ENCODE results near the gene STK4.

The STK4 gene

GRCh38 chr20:44950368-44950767 is 15.9 kb upstream of the STK4 start:
- TF ChIP-seq PAX5 (IDR thresholded peaks at IDR 0.05; ENCODE audit: insufficient read depth, low read length, severe bottlenecking) (no peak), TAF1 (IDR thresholded peaks at IDR 0.05; ENCODE audit: low read depth, low read length) (no peak), POLR2AphosphoS5 (IDR thresholded peaks at IDR 0.05; ENCODE audit: low read depth, low read length) (no peak), POLR2A (IDR thresholded peaks at IDR 0.05; ENCODE audit: low read depth, low read length) (no peak), POU2F2 (IDR thresholded peaks at IDR 0.05; ENCODE audit: low read depth, low read length) (no peak), SPI1 (IDR thresholded peaks at IDR 0.05; ENCODE audit: low read depth, low read length) (no peak)
- FAIRE-seq (no peak), DNase-seq (ENCODE audit: insufficient read length, low spot score) (no peak)

- FAIRE-seq, result no peak
Observed at GRCh38 chr20:44952731-44953130, 13.6 kb upstream of the STK4 start.

GRCh38 chr20:44954211-44954610 is 12.1 kb upstream of the STK4 start:
- TF ChIP-seq PAX5 (IDR thresholded peaks at IDR 0.05; ENCODE audit: insufficient read depth, low read length, severe bottlenecking), result no peak
- no peak for TF ChIP-seq POU2F2 (IDR thresholded peaks at IDR 0.05; ENCODE audit: low read depth, low read length)
- no peak for TF ChIP-seq POLR2A (IDR thresholded peaks at IDR 0.05; ENCODE audit: low read depth, low read length)
- TF ChIP-seq SPI1 (IDR thresholded peaks at IDR 0.05; ENCODE audit: low read depth, low read length), result no peak
- TF ChIP-seq TAF1 (IDR thresholded peaks at IDR 0.05; ENCODE audit: low read depth, low read length), result no peak
- DNase-seq (ENCODE audit: insufficient read length, low spot score) (no peak), FAIRE-seq (no peak)

More at GRCh38 chr20:44952731-44953130, 13.6 kb upstream of the STK4 start:
- TF ChIP-seq POLR2AphosphoS5 (IDR thresholded peaks at IDR 0.05; ENCODE audit: low read depth, low read length) (no peak), POU2F2 (IDR thresholded peaks at IDR 0.05; ENCODE audit: low read depth, low read length) (no peak)
- DNase-seq (ENCODE audit: insufficient read length, low spot score), result no peak

DNA sequence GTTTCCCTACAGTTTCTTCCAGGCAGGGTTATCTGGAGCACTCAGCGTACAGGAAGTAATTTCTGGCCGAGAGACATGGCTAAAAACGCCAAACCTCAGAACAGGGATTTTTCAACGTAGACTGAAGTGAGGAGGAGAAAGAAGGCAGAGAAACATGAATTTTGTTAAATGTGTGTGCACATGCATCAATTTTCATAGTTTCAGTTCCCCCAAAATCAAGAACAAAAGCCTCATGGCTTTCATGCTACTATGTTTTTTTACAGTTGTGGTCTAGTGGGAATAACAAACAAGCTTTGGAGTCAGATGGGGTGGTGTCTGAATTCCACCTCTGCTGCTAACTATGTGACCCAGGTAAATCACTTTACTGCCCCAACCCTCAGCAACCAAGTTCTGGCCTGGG is 11.0 kb upstream of the STK4 start:
- no peak for TF ChIP-seq PAX5 (IDR thresholded peaks at IDR 0.05; ENCODE audit: insufficient read depth, low read length, severe bottlenecking)
- TF ChIP-seq SPI1 (IDR thresholded peaks at IDR 0.05; ENCODE audit: low read depth, low read length), result peak; percentile 88
- no peak for TF ChIP-seq POU2F2 (IDR thresholded peaks at IDR 0.05; ENCODE audit: low read depth, low read length)
- FAIRE-seq, result no peak
- DNase-seq (ENCODE audit: insufficient read length, low spot score), result no peak

GRCh38 chr20:44956410-44956809 is 9.9 kb upstream of the STK4 start:
- FAIRE-seq, result no peak
- no peak for TF ChIP-seq POU2F2 (IDR thresholded peaks at IDR 0.05; ENCODE audit: low read depth, low read length)
- TF ChIP-seq PAX5 (IDR thresholded peaks at IDR 0.05; ENCODE audit: insufficient read depth, low read length, severe bottlenecking), result no peak
- TF ChIP-seq POLR2AphosphoS5 (IDR thresholded peaks at IDR 0.05; ENCODE audit: low read depth, low read length), result no peak
- TF ChIP-seq TAF1 (IDR thresholded peaks at IDR 0.05; ENCODE audit: low read depth, low read length), result no peak
- TF ChIP-seq SPI1 (IDR thresholded peaks at IDR 0.05; ENCODE audit: low read depth, low read length), result no peak
- no peak for TF ChIP-seq POLR2A (IDR thresholded peaks at IDR 0.05; ENCODE audit: low read depth, low read length)
- DNase-seq (ENCODE audit: insufficient read length, low spot score), result no peak

- DNase-seq (ENCODE audit: insufficient read length, low spot score), result no peak
- TF ChIP-seq POLR2A (IDR thresholded peaks at IDR 0.05; ENCODE audit: low read depth, low read length), result no peak
- no peak for TF ChIP-seq SPI1 (IDR thresholded peaks at IDR 0.05; ENCODE audit: low read depth, low read length)
- TF ChIP-seq POLR2AphosphoS5 (IDR thresholded peaks at IDR 0.05; ENCODE audit: low read depth, low read length), result no peak
- TF ChIP-seq TAF1 (IDR thresholded peaks at IDR 0.05; ENCODE audit: low read depth, low read length), result no peak
- no peak for TF ChIP-seq POU2F2 (IDR thresholded peaks at IDR 0.05; ENCODE audit: low read depth, low read length)
- TF ChIP-seq PAX5 (IDR thresholded peaks at IDR 0.05; ENCODE audit: insufficient read depth, low read length, severe bottlenecking), result no peak
- FAIRE-seq, result no peak
Observed at GRCh38 chr20:44958276-44958675, 8.0 kb upstream of the STK4 start.

DNA sequence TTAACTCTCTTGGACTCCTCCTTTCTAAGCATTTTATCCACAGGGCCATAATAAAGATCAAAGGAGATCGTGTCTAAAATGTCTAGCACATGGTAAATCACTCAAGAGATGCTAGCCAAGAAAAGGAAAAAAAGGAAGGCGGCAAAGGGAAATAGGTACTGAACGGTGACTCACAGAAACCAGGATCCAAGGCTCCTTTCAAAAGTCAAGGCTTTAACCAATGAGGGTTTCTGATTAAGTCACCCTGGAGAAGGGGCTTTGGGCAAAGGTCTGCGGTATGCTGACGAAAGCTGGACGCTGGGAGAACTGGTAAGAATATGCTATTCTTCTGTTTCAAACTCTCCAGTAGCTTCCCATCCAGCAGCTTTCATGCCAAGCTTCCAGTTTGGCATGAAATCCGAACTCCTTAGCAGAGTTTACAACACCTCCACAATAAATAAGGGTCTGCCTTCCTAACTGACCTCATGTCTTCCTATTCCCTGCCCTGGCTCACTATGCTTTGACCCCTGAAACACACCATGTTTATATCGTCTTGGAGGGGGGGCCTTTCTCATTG is 7.2 kb upstream of the STK4 start:
- DNase-seq (ENCODE audit: insufficient read length, low spot score) (no peak), FAIRE-seq (no peak)
- no peak for TF ChIP-seq SPI1 (IDR thresholded peaks at IDR 0.05; ENCODE audit: low read depth, low read length)
- no peak for TF ChIP-seq POLR2AphosphoS5 (IDR thresholded peaks at IDR 0.05; ENCODE audit: low read depth, low read length)
- no peak for TF ChIP-seq POU2F2 (IDR thresholded peaks at IDR 0.05; ENCODE audit: low read depth, low read length)

GRCh38 chr20:44959638-44960102 is 6.6 kb upstream of the STK4 start:
- FAIRE-seq, result peak; percentile 5
- no peak for TF ChIP-seq PAX5 (IDR thresholded peaks at IDR 0.05; ENCODE audit: insufficient read depth, low read length, severe bottlenecking)
- TF ChIP-seq SPI1 (IDR thresholded peaks at IDR 0.05; ENCODE audit: low read depth, low read length), result no peak
- no peak for TF ChIP-seq POU2F2 (IDR thresholded peaks at IDR 0.05; ENCODE audit: low read depth, low read length)
- no peak for TF ChIP-seq POLR2AphosphoS5 (IDR thresholded peaks at IDR 0.05; ENCODE audit: low read depth, low read length)
- TF ChIP-seq POLR2A (IDR thresholded peaks at IDR 0.05; ENCODE audit: low read depth, low read length), result no peak; the same call in 1 of the 2 replicates
- TF ChIP-seq TAF1 (IDR thresholded peaks at IDR 0.05; ENCODE audit: low read depth, low read length), result no peak
- no peak for DNase-seq (ENCODE audit: insufficient read length, low spot score)

DNA sequence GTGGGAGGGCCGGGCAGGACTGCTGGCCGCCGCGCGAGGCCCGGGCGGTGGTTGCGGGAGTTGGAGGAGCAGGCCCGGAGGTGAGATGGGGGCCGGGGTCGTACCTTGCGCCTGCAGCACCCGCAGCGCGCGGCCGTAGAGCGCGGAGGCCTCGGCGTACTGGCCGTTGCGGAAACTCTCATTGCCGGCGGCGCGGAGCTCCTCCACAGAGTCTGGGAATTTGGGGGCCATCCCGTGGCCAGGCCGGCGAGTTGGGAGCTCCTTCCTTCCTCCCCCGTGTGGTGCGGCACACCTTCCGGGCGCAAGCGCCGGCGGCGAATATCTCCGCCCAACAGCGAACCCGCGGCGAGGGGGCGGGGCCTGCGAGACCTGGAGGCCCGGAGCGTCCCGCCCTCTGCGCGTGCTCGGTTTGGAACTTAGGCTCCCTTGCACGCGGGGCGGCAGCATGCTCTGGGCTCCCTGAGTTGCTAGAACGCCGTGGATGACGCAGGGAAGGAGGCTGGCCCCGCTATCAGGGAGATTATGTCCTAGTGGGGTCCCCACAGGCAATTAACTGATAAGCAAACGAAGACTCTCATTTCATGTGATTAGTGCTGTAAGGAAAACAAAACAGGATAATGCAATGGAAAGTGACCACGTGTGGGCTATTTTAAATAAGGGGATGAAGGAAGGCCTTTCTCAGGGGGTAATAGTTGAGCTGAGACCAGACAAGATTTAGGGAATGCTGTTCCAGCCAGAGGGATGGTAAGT is 6.0 kb upstream of the STK4 start, which contains the start of gene TOMM34:
TSS of gene TOMM34 (minus strand) at position 295 of the 750 bp plus-strand sequence. CDS start at position 231, 64 bp downstream.
- TF ChIP-seq PAX5 (IDR thresholded peaks at IDR 0.05; ENCODE audit: insufficient read depth, low read length, severe bottlenecking), result no peak
- TF ChIP-seq POU2F2 (IDR thresholded peaks at IDR 0.05; ENCODE audit: low read depth, low read length), result no peak
- TF ChIP-seq SPI1 (IDR thresholded peaks at IDR 0.05; ENCODE audit: low read depth, low read length), result no peak
- peak; percentile 71; the same call in 1 of the 2 replicates for TF ChIP-seq POLR2AphosphoS5 (IDR thresholded peaks at IDR 0.05; ENCODE audit: low read depth, low read length)
- TF ChIP-seq POLR2A (IDR thresholded peaks at IDR 0.05; ENCODE audit: low read depth, low read length), result peak; percentile 76
- peak; percentile 39; the same call in 1 of the 2 replicates for TF ChIP-seq TAF1 (IDR thresholded peaks at IDR 0.05; ENCODE audit: low read depth, low read length)
- FAIRE-seq (peak; percentile 85), DNase-seq (ENCODE audit: insufficient read length, low spot score) (peak; percentile 94)
